Activated CD8-positive, alpha-beta memory T cell treated with anti-CD3 and anti-CD28 coated beads for 1 hour (primary cell): ENCODE results near the gene DCLRE1B.
"Not testable (repeated sequence)": the region's sequence is repeated elsewhere in the genome, so short reads cannot be mapped to it uniquely, and the experiment has no call there.

Source experiments
- DNase-seq, 2 donors: peaks; one replicate each; pipeline ENCODE4 v3.0.0-alpha.2; 2020; ENCODE audit warnings: low read depth in 1 of 2; ENCODE audit errors: extremely low read depth in 1 of 2

Gene DCLRE1B

GRCh38 chr1:113946112-113946511 lies 41.0 kb downstream of the DCLRE1B start:
- no peak for DNase-seq

GRCh38 chr1:113946678-113947387 lies 41.7 kb downstream of the DCLRE1B start:
- no peak for DNase-seq

GRCh38 chr1:113947388-113948107 lies 42.4 kb downstream of the DCLRE1B start:
- DNase-seq: no peak

- DNase-seq: not testable (repeated sequence)
Measured at GRCh38 chr1:113948151-113948550, 43.0 kb downstream of the DCLRE1B start.

- no peak for DNase-seq
Measured at GRCh38 chr1:113949007-113949406, 43.9 kb downstream of the DCLRE1B start.

GRCh38 chr1:113950908-113951307 lies 45.8 kb downstream of the DCLRE1B start:
- DNase-seq: no peak

GRCh38 chr1:113951719-113952118 lies 46.6 kb downstream of the DCLRE1B start:
- no peak for DNase-seq

GRCh38 chr1:113957984-113958383 lies 52.9 kb downstream of the DCLRE1B start:
- DNase-seq: no peak

GRCh38 chr1:113958691-113959090 lies 53.6 kb downstream of the DCLRE1B start:
- no peak for DNase-seq

- no peak for DNase-seq
Measured at GRCh38 chr1:113963281-113963906, 58.3 kb downstream of the DCLRE1B start.
